Endothelial cell (in vitro differentiated cells): ENCODE measurements around the gene ALPI. TPM values are rescaled to one million over a fixed set of nuclear protein-coding genes. Genes with fewer than 3 reads are reported as not detected.

Experiments used
- DNase-seq: peaks from one replicate; pipeline ENCODE4 v3.0.0; 2021; ENCODE audit warnings: low spot score
- H3K27ac Mint-ChIP-seq: one replicate; pipeline ENCODE4 v1.8.0; 2021; ENCODE audit warnings: mixed read lengths, inconsistent platforms; ENCODE audit not compliant: unreplicated experiment
- H3K27me3 Mint-ChIP-seq: one replicate; pipeline ENCODE4 v1.8.0; 2021; ENCODE audit warnings: mild to moderate bottlenecking, moderate library complexity, mixed read lengths, inconsistent platforms; ENCODE audit not compliant: unreplicated experiment
- H3K36me3 Mint-ChIP-seq: one replicate; pipeline ENCODE4 v1.8.0; 2021; ENCODE audit warnings: mild to moderate bottlenecking, low read depth, mixed read lengths, inconsistent platforms; ENCODE audit not compliant: unreplicated experiment
- H3K4me1 Mint-ChIP-seq: one replicate; pipeline ENCODE4 v1.8.0; 2021; ENCODE audit warnings: mild to moderate bottlenecking, mixed read lengths, inconsistent platforms; ENCODE audit not compliant: unreplicated experiment
- H3K4me3 Mint-ChIP-seq: one replicate; pipeline ENCODE4 v1.8.0; 2021; ENCODE audit warnings: mild to moderate bottlenecking, mixed read lengths, inconsistent platforms; ENCODE audit not compliant: unreplicated experiment
- H3K9me3 Mint-ChIP-seq: one replicate; pipeline ENCODE4 v1.8.0; 2021; ENCODE audit warnings: mixed read lengths, inconsistent platforms; ENCODE audit not compliant: unreplicated experiment
- CTCF ChIP-seq: fragments of 200-600 bp; sonication (generic); IDR thresholded peaks from one replicate; pipeline ENCODE4 v1.5.0; 2021; ENCODE audit warnings: antibody characterized with exemption; ENCODE audit not compliant: unreplicated experiment
- total RNA-seq: library from RNA; stranded (reverse); fragmentation: NEBNext Ultra II Directional; extraction: Animal tissue kit (Norgen Biotek cat#: 25700); gene quantifications from one replicate; pipeline ENCODE4 v1.2.1, GENCODE V29; 2021; ENCODE audit not compliant: unreplicated experiment

Gene ALPI
- total RNA-seq, 1 donor from 2014 or later, result not detected

GRCh38 chr2:232411901-232412629, 43.9 kb upstream of the ALPI start:
- Mint-ChIP-seq H3K9me3 (no peaks in the 10 kb centered on the region), H3K4me3 (no peak overlapping the region), H3K27me3 (peaks cover 3% of the 10 kb centered on the region), H3K27ac (no peak overlapping the region), H3K4me1 (peaks cover 25% of the 10 kb centered on the region), H3K36me3 (no peaks in the 10 kb centered on the region)
- TF ChIP-seq CTCF, result no peak
- DNase-seq, result no peak

GRCh38 chr2:232412986-232413385, 43.0 kb upstream of the ALPI start:
- Mint-ChIP-seq H3K4me1 (peaks cover 25% of the 10 kb centered on the region), H3K9me3 (no peaks in the 10 kb centered on the region), H3K27ac (no peak overlapping the region), H3K36me3 (no peaks in the 10 kb centered on the region), H3K27me3 (peaks cover 3% of the 10 kb centered on the region), H3K4me3 (no peak overlapping the region)
- no peak for TF ChIP-seq CTCF
- DNase-seq, result no peak

- no peak for TF ChIP-seq CTCF
- Mint-ChIP-seq H3K27ac (no peak overlapping the region), H3K4me1 (peaks cover 24% of the 10 kb centered on the region), H3K27me3 (peaks cover 12% of the 10 kb centered on the region), H3K9me3 (no peaks in the 10 kb centered on the region), H3K36me3 (no peaks in the 10 kb centered on the region), H3K4me3 (no peak overlapping the region)
- no peak for DNase-seq
Measured at GRCh38 chr2:232415138-232415690, 40.7 kb upstream of the ALPI start.

GRCh38 chr2:232415736-232416520, 40.0 kb upstream of the ALPI start:
- peaks cover 12% of the 10 kb centered on the region for H3K27me3 Mint-ChIP-seq
- no peak for DNase-seq
- H3K36me3 Mint-ChIP-seq, result no peaks in the 10 kb centered on the region
- no peak for TF ChIP-seq CTCF
- peaks cover 17% of the 10 kb centered on the region for H3K4me1 Mint-ChIP-seq
- no peak overlapping the region for H3K4me3 Mint-ChIP-seq
- H3K27ac Mint-ChIP-seq, result no peak overlapping the region
- H3K9me3 Mint-ChIP-seq, result no peaks in the 10 kb centered on the region
